ENCODE measurements around the gene SEPTIN2. TPM values are rescaled to one million over a fixed set of nuclear protein-coding genes. Genes with fewer than 3 reads are reported as not detected.
"Not testable (repeated sequence)": the region's sequence is repeated elsewhere in the genome, so short reads cannot be mapped to it uniquely, and the experiment has no call there.

The SEPTIN2 gene
- total and polyA plus RNA-seq, 11 donors, result 91.2 to 237 (median 199) TPM

DNA sequence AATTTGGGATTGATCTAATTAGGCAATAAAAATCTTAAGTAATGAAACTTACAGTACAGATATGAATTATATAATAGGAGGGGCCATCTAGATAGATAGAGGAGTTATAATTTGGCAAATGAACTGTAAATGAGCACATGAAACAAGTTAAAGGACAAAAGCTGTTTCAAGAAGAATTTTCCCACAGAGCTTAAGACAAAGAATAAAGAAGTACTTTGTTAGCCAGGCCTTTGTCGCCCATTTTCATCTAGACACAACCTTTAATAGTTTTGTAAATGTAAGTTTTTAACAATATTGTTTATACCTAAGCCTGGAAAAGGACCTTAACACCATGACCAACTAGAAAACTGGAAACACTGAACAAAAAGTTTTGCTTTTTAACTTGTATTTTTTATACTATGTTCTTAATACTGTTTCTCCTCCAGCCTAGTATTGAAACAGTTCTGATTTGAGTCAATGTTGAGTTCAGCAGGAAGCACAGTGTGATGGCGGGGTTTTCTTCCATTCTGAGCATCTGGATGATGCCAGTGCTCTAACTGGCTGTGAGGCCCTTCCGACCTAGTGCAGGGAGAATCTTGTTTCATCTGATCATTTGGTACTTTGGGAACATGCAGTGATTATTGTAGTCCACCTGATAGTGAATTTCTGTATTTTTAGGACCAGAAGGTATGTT lies 77.9 kb downstream of the SEPTIN2 start:
- H3K36me3 ChIP-seq, result peaks cover 0 to 13% (median 3%) of the 10 kb centered on the region in 9 donors
- H3K4me1 ChIP-seq, result peaks cover 0 to 16% (median 0%) of the 10 kb centered on the region in 12 donors
- no peak overlapping the region for H3K4me3 ChIP-seq
- H3K27me3 ChIP-seq, result no peaks in the 10 kb centered on the region
- intact Hi-C loops (cut with DNase I), result loop anchor here in 2 of 10 donors (5.0 to 10.0 kb wide), 2 partner anchors 36 to 539 kb away; partner anchors contain the start of gene FARP2 (in 1 of the 2)
- WGBS, 4 donors, result 89 to 97% (median 95%) methylated on average over 3 of the region's 3 CpGs
- no peak for TF ChIP-seq POLR2A (IDR thresholded peaks at IDR 0.05)
- no peak overlapping the region for H3K27ac ChIP-seq
- H3K9me3 ChIP-seq, result no peaks in the 10 kb centered on the region
- no peak for DNase-seq
- ATAC-seq, result no peak

DNA sequence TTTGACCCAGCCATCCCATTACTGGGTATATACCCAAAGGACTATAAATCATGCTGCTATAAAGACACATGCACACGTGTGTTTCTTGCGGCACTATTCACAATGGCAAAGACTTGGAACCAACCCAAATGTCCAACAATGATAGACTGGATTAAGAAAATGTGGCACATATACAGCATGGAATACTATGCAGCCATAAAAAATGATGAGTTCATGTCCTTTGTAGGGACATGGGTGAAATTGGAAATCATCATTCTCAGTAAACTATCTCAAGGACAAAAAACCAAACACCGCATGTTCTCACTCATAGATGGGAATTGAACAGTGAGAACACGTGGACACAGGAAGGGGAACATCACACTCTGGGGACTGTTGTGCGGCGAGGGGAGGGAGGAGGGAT lies 81.1 kb downstream of the SEPTIN2 start:
- intact Hi-C loops (cut with DNase I), result loop anchor here in 1 of 10 donors (10.0 kb wide), 1 partner anchor 542 kb away; no protein-coding TSS in a partner anchor
- H3K36me3 ChIP-seq, result peaks cover 0 to 13% (median 0%) of the 10 kb centered on the region in 9 donors
- H3K4me3 ChIP-seq, H3K9me3 ChIP-seq, H3K27me3 ChIP-seq, DNase-seq, ATAC-seq, H3K27ac ChIP-seq: not testable (repeated sequence)
- H3K4me1 ChIP-seq, result peaks cover 0 to 16% (median 0%) of the 10 kb centered on the region in 12 donors
- WGBS, 4 donors, result 95 to 97% (median 95%) methylated on average over 6 of the region's 6 CpGs

DNA sequence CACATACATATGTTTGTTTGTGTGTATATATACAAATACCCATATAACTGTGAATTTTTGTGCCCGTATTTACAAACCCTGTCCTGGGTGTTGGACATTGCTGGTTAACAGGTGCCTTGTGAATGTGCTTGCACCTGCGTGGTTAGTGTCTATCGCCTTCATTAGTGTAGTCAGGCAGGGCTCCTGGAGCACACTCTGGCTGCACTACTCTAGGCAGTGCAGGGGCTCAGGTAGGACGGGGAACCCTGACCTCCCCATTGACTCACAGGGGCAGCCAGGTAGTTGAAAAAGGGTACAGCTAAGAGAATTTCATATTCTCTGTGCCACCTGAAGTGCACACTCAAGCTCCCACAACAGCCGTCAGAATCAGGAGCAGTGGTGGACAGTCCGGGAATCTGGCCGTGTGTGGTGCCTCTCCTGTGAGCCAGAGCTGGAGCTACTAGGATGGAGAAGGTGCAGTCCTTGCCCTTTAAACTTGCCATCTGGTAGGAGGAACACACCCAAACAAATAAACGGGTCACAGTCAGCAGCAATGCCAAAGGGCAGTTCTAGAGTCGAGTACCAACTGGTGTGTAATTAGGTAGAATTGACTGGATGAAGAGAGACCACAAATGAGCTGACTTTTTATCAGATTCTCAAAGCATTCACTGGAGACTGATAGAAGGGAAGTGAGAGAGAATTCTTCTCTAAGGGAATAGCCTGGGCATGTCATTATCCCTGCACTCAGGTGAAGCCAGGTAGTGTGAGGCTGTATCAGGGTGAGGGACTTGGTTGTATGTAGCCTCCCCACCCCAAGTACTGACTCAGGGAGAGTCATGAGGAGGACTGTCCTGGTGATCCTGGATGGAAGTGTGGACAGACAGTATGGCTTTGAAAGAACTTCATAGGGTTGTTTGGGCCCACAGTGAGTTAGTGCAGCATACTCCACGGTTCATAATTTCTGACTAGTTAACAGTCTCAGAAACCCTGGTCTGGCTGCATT lies 84.5 kb downstream of the SEPTIN2 start:
- H3K36me3 ChIP-seq, result peaks cover 0 to 26% (median 12%) of the 10 kb centered on the region in 9 donors
- intact Hi-C loops (cut with DNase I), result loop anchor here in 1 of 10 donors (10.0 kb wide), 1 partner anchor 545 kb away; no protein-coding TSS in a partner anchor
- 89 to 92% (median 90%) methylated on average over 10 of the region's 10 CpGs for WGBS, 4 donors

More for the DNA sequence above, 84.5 kb downstream of the SEPTIN2 start:
- no peak for TF ChIP-seq POLR2A (IDR thresholded peaks at IDR 0.05)
- TF ChIP-seq, protein P1, sequence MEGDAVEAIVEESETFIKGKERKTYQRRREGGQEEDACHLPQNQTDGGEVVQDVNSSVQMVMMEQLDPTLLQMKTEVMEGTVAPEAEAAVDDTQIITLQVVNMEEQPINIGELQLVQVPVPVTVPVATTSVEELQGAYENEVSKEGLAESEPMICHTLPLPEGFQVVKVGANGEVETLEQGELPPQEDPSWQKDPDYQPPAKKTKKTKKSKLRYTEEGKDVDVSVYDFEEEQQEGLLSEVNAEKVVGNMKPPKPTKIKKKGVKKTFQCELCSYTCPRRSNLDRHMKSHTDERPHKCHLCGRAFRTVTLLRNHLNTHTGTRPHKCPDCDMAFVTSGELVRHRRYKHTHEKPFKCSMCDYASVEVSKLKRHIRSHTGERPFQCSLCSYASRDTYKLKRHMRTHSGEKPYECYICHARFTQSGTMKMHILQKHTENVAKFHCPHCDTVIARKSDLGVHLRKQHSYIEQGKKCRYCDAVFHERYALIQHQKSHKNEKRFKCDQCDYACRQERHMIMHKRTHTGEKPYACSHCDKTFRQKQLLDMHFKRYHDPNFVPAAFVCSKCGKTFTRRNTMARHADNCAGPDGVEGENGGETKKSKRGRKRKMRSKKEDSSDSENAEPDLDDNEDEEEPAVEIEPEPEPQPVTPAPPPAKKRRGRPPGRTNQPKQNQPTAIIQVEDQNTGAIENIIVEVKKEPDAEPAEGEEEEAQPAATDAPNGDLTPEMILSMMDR (IDR thresholded peaks at IDR 0.05), result no peak
- no peak overlapping the region for H3K4me3 ChIP-seq
- no peaks in the 10 kb centered on the region for H3K27me3 ChIP-seq
- no peaks in the 10 kb centered on the region for H3K9me3 ChIP-seq
- H3K27ac ChIP-seq, result no peak overlapping the region
- H3K4me1 ChIP-seq, result no peaks in the 10 kb centered on the region
- no peak for ATAC-seq
- no peak for DNase-seq

Other genes starting within 250 kb of the SEPTIN2 start
- gene MTERF4, start 213.6 kb upstream of the SEPTIN2 start, total RNA-seq, result 10 to 100 TPM; 16.4 to 29.1 (median 22.3) TPM
- gene MTERF4, start 213.6 kb upstream of the SEPTIN2 start, polyA plus RNA-seq, result 10 to 100 TPM; 23.0 to 28.7 TPM
- 1 to 10 TPM in 8 of 9 donors, under 1 TPM in 1; 0.60 to 6.3 (median 1.8) TPM for gene PASK, start 166.5 kb upstream of the SEPTIN2 start, total RNA-seq
- 1 to 10 TPM in 1 of 2 donors, under 1 TPM in 1; 0.84 to 1.2 TPM for gene PASK, start 166.5 kb upstream of the SEPTIN2 start, polyA plus RNA-seq
- gene PPP1R7, start 165.5 kb upstream of the SEPTIN2 start, total RNA-seq, result 100 to 1,000 TPM in 1 of 9 donors, 10 to 100 TPM in 8; 66.7 to 110 (median 74.7) TPM
- gene PPP1R7, start 165.5 kb upstream of the SEPTIN2 start, polyA plus RNA-seq, result 100 to 1,000 TPM in 1 of 2 donors, 10 to 100 TPM in 1; 82.7 to 103 TPM
- gene ANO7, start 127.2 kb upstream of the SEPTIN2 start, total RNA-seq, result 1 to 10 TPM in 7 of 9 donors, under 1 TPM in 2; 0.67 to 3.0 (median 1.8) TPM
- under 1 TPM; 0.69 to 0.91 TPM for gene ANO7, start 127.2 kb upstream of the SEPTIN2 start, polyA plus RNA-seq
- 100 to 1,000 TPM; 312 to 407 (median 352) TPM for gene HDLBP, start 253 bp upstream of the SEPTIN2 start, total RNA-seq
- gene HDLBP, start 253 bp upstream of the SEPTIN2 start, polyA plus RNA-seq, result 100 to 1,000 TPM; 220 to 308 TPM
- gene FARP2, start 40.4 kb downstream of the SEPTIN2 start, total RNA-seq, result 10 to 100 TPM; 17.1 to 31.8 (median 21.9) TPM
- gene FARP2, start 40.4 kb downstream of the SEPTIN2 start, polyA plus RNA-seq, result 10 to 100 TPM in 1 of 2 donors, 1 to 10 TPM in 1; 7.9 to 11.9 TPM
- gene STK25, start 192.7 kb downstream of the SEPTIN2 start, total RNA-seq, result 100 to 1,000 TPM in 4 of 9 donors, 10 to 100 TPM in 5; 76.8 to 186 (median 94.7) TPM
- gene STK25, start 192.7 kb downstream of the SEPTIN2 start, polyA plus RNA-seq, result 100 to 1,000 TPM in 1 of 2 donors, 10 to 100 TPM in 1; 94.8 to 156 TPM
- gene BOK, start 242.8 kb downstream of the SEPTIN2 start, total RNA-seq, result 10 to 100 TPM in 3 of 9 donors, 1 to 10 TPM in 6; 1.7 to 22.3 (median 8.4) TPM
- gene BOK, start 242.8 kb downstream of the SEPTIN2 start, polyA plus RNA-seq, result 1 to 10 TPM; 1.4 to 9.6 TPM

Data from heart left ventricle (tissue), 16 donors.